ENCODE results near the gene ARL8B.
A peak's percentile ranks its signal among the peaks of the same experiment; 100 is the strongest.
"Not testable (repeated sequence)": the region's sequence is repeated elsewhere in the genome, so short reads cannot be mapped to it uniquely, and the experiment has no call there.

ARL8B gene

GRCh38 chr3:5122030-5122740 lies at the start of gene ARL8B:
ARL8B (plus strand) TSS chr3:5122292; CDS start chr3:5122466, 174 bp downstream.
- peak; percentile 62 to 77 for DNase-seq

- DNase-seq: no peak
Observed at GRCh38 chr3:5073374-5074085, 48.6 kb upstream of the ARL8B start.

GRCh38 chr3:5078151-5078550 lies 43.9 kb upstream of the ARL8B start:
- no peak for DNase-seq

- no peak for DNase-seq
Observed at GRCh38 chr3:5079761-5080160, 42.3 kb upstream of the ARL8B start.

GRCh38 chr3:5080779-5081550 lies 41.1 kb upstream of the ARL8B start:
- DNase-seq: no peak

GRCh38 chr3:5081973-5082788 lies 39.9 kb upstream of the ARL8B start:
- not testable (repeated sequence) for DNase-seq

GRCh38 chr3:5082789-5083115 lies 39.3 kb upstream of the ARL8B start:
- no peak for DNase-seq

- no peak for DNase-seq
Observed at GRCh38 chr3:5084224-5084623, 37.9 kb upstream of the ARL8B start.

- DNase-seq: no peak
Observed at GRCh38 chr3:5086708-5087107, 35.4 kb upstream of the ARL8B start.

GRCh38 chr3:5087209-5087608 lies 34.9 kb upstream of the ARL8B start:
- DNase-seq: no peak

- no peak for DNase-seq
Observed at GRCh38 chr3:5090197-5090596, 31.9 kb upstream of the ARL8B start.

- no peak for DNase-seq
Observed at GRCh38 chr3:5092018-5092417, 30.1 kb upstream of the ARL8B start.

GRCh38 chr3:5093731-5094130 lies 28.4 kb upstream of the ARL8B start:
- DNase-seq: no peak

- DNase-seq: no peak
Observed at GRCh38 chr3:5095886-5096285, 26.2 kb upstream of the ARL8B start.

- no peak for DNase-seq
Observed at GRCh38 chr3:5096336-5097008, 25.6 kb upstream of the ARL8B start.

GRCh38 chr3:5098346-5098745 lies 23.7 kb upstream of the ARL8B start:
- DNase-seq: no peak

- DNase-seq: no peak
Observed at GRCh38 chr3:5102532-5102931, 19.6 kb upstream of the ARL8B start.

GRCh38 chr3:5103743-5104142 lies 18.3 kb upstream of the ARL8B start:
- no peak for DNase-seq

GRCh38 chr3:5105050-5105449 lies 17.0 kb upstream of the ARL8B start:
- no peak for DNase-seq

GRCh38 chr3:5106371-5106770 lies 15.7 kb upstream of the ARL8B start:
- DNase-seq: not testable (repeated sequence)

GRCh38 chr3:5106933-5107334 lies 15.2 kb upstream of the ARL8B start:
- DNase-seq: not testable (repeated sequence)

GRCh38 chr3:5110337-5110736 lies 11.8 kb upstream of the ARL8B start:
- no peak for DNase-seq
